ENCODE results near the gene PKDCC. TPM values are rescaled to one million over a fixed set of nuclear protein-coding genes. Genes with fewer than 3 reads are reported as not detected.
A peak's percentile ranks its signal among the peaks of the same experiment; 100 is the strongest.

Gene PKDCC
- total and polyA plus RNA-seq, 2 of the 13 experiments (the other 11 are each of a cell fraction or from before 2014, with no cell fraction given): 52.6 to 58.8 TPM

- TF ChIP-seq MLXIP (CRISPR knock-in tag; IDR thresholded peaks at IDR 0.05; ENCODE audit: borderline replicate concordance) (no peak), KDM5B (CRISPR knock-in tag; IDR thresholded peaks at IDR 0.05; ENCODE audit: borderline replicate concordance) (0 out of 2 replicates have a peak, but pooled peaks have one; percentile 13), HNRNPLL (IDR thresholded peaks at IDR 0.05; ENCODE audit: low read depth, low read length, poor library complexity, severe bottlenecking) (no peak), LRRFIP1 (CRISPR knock-in tag; conservative IDR thresholded peaks at IDR 0.05) (no peak), ZNF101 (CRISPR knock-in tag; IDR thresholded peaks at IDR 0.05; ENCODE audit: borderline replicate concordance, low read depth) (0 out of 2 replicates have a peak, but pooled peaks have one; percentile 15), DMAP1 (CRISPR knock-in tag; IDR thresholded peaks at IDR 0.05) (0 out of 2 replicates have a peak, but pooled peaks have one; percentile 42), ZNF850 (CRISPR knock-in tag; conservative IDR thresholded peaks at IDR 0.05) (no peak), MEF2D (CRISPR knock-in tag; IDR thresholded peaks at IDR 0.05) (0 out of 2 replicates have a peak, but pooled peaks have one; percentile 51), IRF9 (CRISPR knock-in tag; IDR thresholded peaks at IDR 0.05; ENCODE audit: borderline replicate concordance) (no peak), ZNF687 (CRISPR knock-in tag; IDR thresholded peaks at IDR 0.05) (peak; percentile 95), STAT5B (CRISPR knock-in tag; IDR thresholded peaks at IDR 0.05) (no peak), IRF2 (CRISPR knock-in tag; IDR thresholded peaks at IDR 0.05) (peak; percentile 19; the same call in 1 of the 2 replicates), ZNF350 (CRISPR knock-in tag; IDR thresholded peaks at IDR 0.05; ENCODE audit: borderline replicate concordance, low read depth) (0 out of 2 replicates have a peak, but pooled peaks have one; percentile 11), ZNF337 (CRISPR knock-in tag; IDR thresholded peaks at IDR 0.05; ENCODE audit: borderline replicate concordance, low read depth) (peak; percentile 78; the same call in 1 of the 2 replicates), KLF9 (CRISPR knock-in tag; IDR thresholded peaks at IDR 0.05; ENCODE audit: low read depth) (no peak), MXD1 (CRISPR knock-in tag; IDR thresholded peaks at IDR 0.05) (0 out of 2 replicates have a peak, but pooled peaks have one; percentile 3)
Observed at GRCh38 chr2:42053791-42054701, 6.2 kb downstream of the PKDCC start (continued).

Measured in HepG2 (cell line).